ENCODE measurements around the gene DCTD. TPM values are rescaled to one million over a fixed set of nuclear protein-coding genes. Genes with fewer than 3 reads are reported as not detected.

DCTD gene
- total and polyA plus RNA-seq, 2 experiments from 2014 or later: 39.3 to 40.3 TPM

DNA sequence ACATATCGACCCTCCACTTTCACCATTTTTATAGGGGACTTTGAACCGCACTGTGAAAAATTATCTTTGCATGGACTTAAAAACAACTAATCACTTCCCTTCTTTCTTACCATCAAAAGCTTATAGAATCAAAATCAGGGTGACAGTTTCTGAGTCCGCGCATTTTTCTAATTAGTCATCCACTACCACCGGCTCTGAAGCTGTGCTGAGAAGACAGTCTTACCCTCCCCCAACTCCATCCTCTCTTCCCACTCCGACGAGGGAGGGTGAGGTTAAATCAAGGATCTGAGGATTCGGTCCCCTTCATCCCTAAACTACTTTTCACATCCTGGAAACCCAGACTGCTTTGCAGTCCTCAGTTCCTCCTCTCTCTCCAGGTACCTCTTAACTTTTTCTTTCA is 4.2 kb downstream of the DCTD start (continued):
- TF ChIP-seq ZNF462 (CRISPR knock-in tag; IDR thresholded peaks at IDR 0.05) (no peak), EZH2 (IDR thresholded peaks at IDR 0.05; ENCODE audit: low read depth, unreplicated experiment) (no peak), JUNB (IDR thresholded peaks at IDR 0.05; ENCODE audit: unreplicated experiment) (no peak), EZH2phosphoT487 (IDR thresholded peaks at IDR 0.05; ENCODE audit: unreplicated experiment) (no peak)
- TF ChIP-seq, protein P1, sequence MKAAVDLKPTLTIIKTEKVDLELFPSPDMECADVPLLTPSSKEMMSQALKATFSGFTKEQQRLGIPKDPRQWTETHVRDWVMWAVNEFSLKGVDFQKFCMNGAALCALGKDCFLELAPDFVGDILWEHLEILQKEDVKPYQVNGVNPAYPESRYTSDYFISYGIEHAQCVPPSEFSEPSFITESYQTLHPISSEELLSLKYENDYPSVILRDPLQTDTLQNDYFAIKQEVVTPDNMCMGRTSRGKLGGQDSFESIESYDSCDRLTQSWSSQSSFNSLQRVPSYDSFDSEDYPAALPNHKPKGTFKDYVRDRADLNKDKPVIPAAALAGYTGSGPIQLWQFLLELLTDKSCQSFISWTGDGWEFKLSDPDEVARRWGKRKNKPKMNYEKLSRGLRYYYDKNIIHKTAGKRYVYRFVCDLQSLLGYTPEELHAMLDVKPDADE (IDR thresholded peaks at IDR 0.05): no peak

GRCh38 chr4:182908124-182908523 is 9.1 kb downstream of the DCTD start:
- peaks cover 6% of the 10 kb centered on the region for H3K4me1 Mint-ChIP-seq
- peaks cover 36% of the 10 kb centered on the region for H3K36me3 Mint-ChIP-seq (ENCODE audit: low read depth)
- Histone ChIP-seq H4K20me1 (replicated peaks; ENCODE audit: insufficient read depth) (no peaks in the 10 kb centered on the region), H3K79me2 (replicated peaks; ENCODE audit: insufficient read depth) (no peaks in the 10 kb centered on the region; the same call in 1 of the 2 replicates), H3K4me2 (no peak overlapping the region), H3K4me3 (no peak overlapping the region), H3K36me3 (ENCODE audit: insufficient read depth) (0 out of 2 replicates have a peak, but pooled peaks cover 8% of the 10 kb centered on the region), H3K27ac (ENCODE audit: low read depth) (no peak overlapping the region), H3F3A (replicated peaks; ENCODE audit: low read depth) (no peaks in the 10 kb centered on the region), H3K9me2 (ENCODE audit: insufficient read depth) (no peaks in the 10 kb centered on the region), H3K4me1 (ENCODE audit: insufficient read depth) (no peaks in the 10 kb centered on the region), H2AFZ (no peak overlapping the region), H3K27me3 (ENCODE audit: insufficient read depth) (no peaks in the 10 kb centered on the region)
- DNase-seq (ENCODE audit: low spot score) (no peak), ATAC-seq (no peak)
- H3K27ac Mint-ChIP-seq: no peak overlapping the region
- peaks cover 9% of the 10 kb centered on the region for H3K27me3 Mint-ChIP-seq (ENCODE audit: insufficient read depth, low read depth, poor library complexity)
- no peaks in the 10 kb centered on the region for H3K9me3 Mint-ChIP-seq
- no peak overlapping the region for H3K4me3 Mint-ChIP-seq
- no peak for TF ChIP-seq JUNB (IDR thresholded peaks at IDR 0.05; ENCODE audit: unreplicated experiment)
- TF ChIP-seq EZH2phosphoT487 (IDR thresholded peaks at IDR 0.05; ENCODE audit: unreplicated experiment): no peak
- TF ChIP-seq STAT1 (IDR thresholded peaks at IDR 0.05; ENCODE audit: unreplicated experiment): no peak
- TF ChIP-seq ZNF462 (CRISPR knock-in tag; IDR thresholded peaks at IDR 0.05): no peak
- no peak for TF ChIP-seq POLR2AphosphoS5 (IDR thresholded peaks at IDR 0.05; ENCODE audit: low read depth)
- TF ChIP-seq CREB1 (CRISPR knock-in tag; IDR thresholded peaks at IDR 0.05; ENCODE audit: low read depth): no peak
- TF ChIP-seq EZH2 (IDR thresholded peaks at IDR 0.05; ENCODE audit: low read depth, unreplicated experiment): no peak
- no peak for TF ChIP-seq ZNF331 (CRISPR knock-in tag; IDR thresholded peaks at IDR 0.05; ENCODE audit: low read depth)
